Osteoblast (primary cell): Measurements from ENCODE around the gene FAM3B. TPM values are rescaled to one million over a fixed set of nuclear protein-coding genes. Genes with fewer than 3 reads are reported as not detected.

Source experiments
- DNase-seq: peaks from one replicate; pipeline ENCODE4 v3.0.0; 2011; ENCODE audit warnings: low spot score, mixed read lengths; ENCODE audit not compliant: insufficient read length; ENCODE audit errors: missing footprints
- H2AFZ ChIP-seq: 2 replicates; pipeline ENCODE4 v1.6.0; 2011; ENCODE audit warnings: mild to moderate bottlenecking, low read length
- H3K27ac ChIP-seq: 2 replicates; pipeline ENCODE4 v1.5.1; 2011; ENCODE audit warnings: mild to moderate bottlenecking, low read depth, low read length, moderate library complexity
- H3K27me3 ChIP-seq: 2 replicates; pipeline ENCODE4 v1.6.0; 2012; ENCODE audit warnings: mild to moderate bottlenecking, control low read depth, inconsistent platforms, low read length, moderate library complexity; ENCODE audit not compliant: insufficient read depth
- H3K36me3 ChIP-seq: 2 replicates; pipeline ENCODE4 v1.5.1; 2011; ENCODE audit warnings: mild to moderate bottlenecking, low read length, control low read depth, moderate library complexity; ENCODE audit not compliant: insufficient read depth
- H3K4me1 ChIP-seq: 2 replicates; pipeline ENCODE4 v1.5.1; 2011; ENCODE audit warnings: mild to moderate bottlenecking, low read length, control low read depth, moderate library complexity; ENCODE audit not compliant: insufficient read depth
- H3K4me2 ChIP-seq: 2 replicates; pipeline ENCODE4 v1.6.0; 2011; ENCODE audit warnings: mild to moderate bottlenecking, low read length; ENCODE audit not compliant: insufficient read depth
- H3K4me3 ChIP-seq: fragments of 200-600 bp; sonication (generic); 3 replicates; pipeline ENCODE4 v1.5.1; 2012; ENCODE audit warnings: mild to moderate bottlenecking, low read length, inconsistent platforms; ENCODE audit not compliant: insufficient read depth
- H3K79me2 ChIP-seq: 2 replicates; pipeline ENCODE4 v1.6.0; 2012; ENCODE audit warnings: mild to moderate bottlenecking, low read length, control low read depth, inconsistent platforms; ENCODE audit not compliant: insufficient read depth
- H3K9me3 ChIP-seq: 2 replicates; pipeline ENCODE4 v1.5.1; 2011; ENCODE audit warnings: low read depth, low read length, control low read depth
- H4K20me1 ChIP-seq: 2 replicates; pipeline ENCODE4 v1.6.0; 2012; ENCODE audit warnings: mild to moderate bottlenecking, low read length, control low read depth; ENCODE audit not compliant: insufficient read depth
- CTCF ChIP-seq: IDR thresholded peaks from 2 replicates; pipeline ENCODE4 v1.5.1; 2011; ENCODE audit warnings: mild to moderate bottlenecking, low read depth, low read length, moderate library complexity; ENCODE audit errors: extremely low read depth
- total RNA-seq: library from RNA; depleted of rRNA; stranded (reverse); fragments of >200 nt; gene quantifications from 2 replicates; pipeline ENCODE4 v1.2.3, GENCODE V29; 2012

FAM3B gene
- total RNA-seq, 1 donor: not detected

- Histone ChIP-seq H3K4me2 (no peak overlapping the region), H3K27ac (no peak overlapping the region), H3K4me3 (no peak overlapping the region), H4K20me1 (no peaks in the 10 kb centered on the region), H3K79me2 (no peaks in the 10 kb centered on the region), H3K9me3 (no peaks in the 10 kb centered on the region), H3K27me3 (no peaks in the 10 kb centered on the region), H2AFZ (no peak overlapping the region), H3K4me1 (no peaks in the 10 kb centered on the region), H3K36me3 (no peaks in the 10 kb centered on the region)
- no peak for DNase-seq
- TF ChIP-seq CTCF: no peak
Measured at GRCh38 chr21:41325138-41325912, 8.7 kb downstream of the FAM3B start.

GRCh38 chr21:41326414-41327080 lies 9.9 kb downstream of the FAM3B start:
- Histone ChIP-seq H4K20me1 (no peaks in the 10 kb centered on the region), H3K36me3 (no peaks in the 10 kb centered on the region)

DNA sequence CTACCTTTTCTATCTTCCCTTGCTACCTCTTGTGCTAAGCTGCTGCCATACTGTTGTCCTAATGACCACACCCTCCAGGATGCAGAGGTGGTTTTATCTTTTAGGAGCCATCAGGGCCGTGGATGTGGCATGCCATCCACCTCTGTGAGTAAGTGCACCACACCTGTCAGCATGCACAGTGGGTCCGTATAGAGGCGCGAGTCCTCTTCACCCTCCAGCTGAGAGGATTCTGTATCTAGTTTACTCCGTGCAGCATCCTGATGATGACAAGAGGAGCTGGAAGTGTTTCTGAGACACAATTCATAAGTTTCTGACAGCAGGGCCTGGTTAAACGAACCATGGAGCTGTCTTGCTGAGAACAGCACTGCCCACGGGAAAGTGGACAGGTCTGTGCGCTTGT lies 11.2 kb downstream of the FAM3B start:
- no peak overlapping the region for H3K4me2 ChIP-seq
- no peak overlapping the region for H3K27ac ChIP-seq
- H3K79me2 ChIP-seq: no peaks in the 10 kb centered on the region
- no peaks in the 10 kb centered on the region for H3K4me1 ChIP-seq
- H4K20me1 ChIP-seq: no peaks in the 10 kb centered on the region
- H3K4me3 ChIP-seq: no peak overlapping the region
- H2AFZ ChIP-seq: no peak overlapping the region
- H3K9me3 ChIP-seq: no peaks in the 10 kb centered on the region
- H3K36me3 ChIP-seq: no peaks in the 10 kb centered on the region
- TF ChIP-seq CTCF: no peak
- H3K27me3 ChIP-seq: no peaks in the 10 kb centered on the region
- no peak for DNase-seq

More at GRCh38 chr21:41326414-41327080, 9.9 kb downstream of the FAM3B start:
- DNase-seq: no peak
- Histone ChIP-seq H3K27me3 (no peaks in the 10 kb centered on the region), H3K9me3 (no peaks in the 10 kb centered on the region), H3K4me3 (no peak overlapping the region), H3K4me2 (no peak overlapping the region), H3K27ac (no peak overlapping the region), H2AFZ (no peak overlapping the region), H3K79me2 (no peaks in the 10 kb centered on the region), H3K4me1 (no peaks in the 10 kb centered on the region)
- TF ChIP-seq CTCF: no peak
